HCT116 (cell line): ENCODE results near the gene PRRT3. TPM values are rescaled to one million over a fixed set of nuclear protein-coding genes. Genes with fewer than 3 reads are reported as not detected.

Experiments used
- ATAC-seq: fragments of 200-7000 bp; cut with Tn5 transposase; 2 replicates; pipeline ENCODE4 v1.9.1; 2020; ENCODE audit warnings: mild to moderate bottlenecking, moderate library complexity
- BruUV-seq: library from RNA; stranded (reverse); fragments of 400-500 nt; replicated peaks from 2 replicates; lab custom pipeline; 2021; lab: Mats Ljungman, UMichigan
- CTCF ChIA-PET: fragments of 300-600 bp; sonication (Branson Sonifier 250); formaldehyde crosslinking; loops from one replicate; lab custom pipeline; 2021; ENCODE audit warnings: antibody characterized with exemption; lab: Charles Lee
- POLR2A ChIA-PET: fragments of 300-600, 350-600 bp; sonication (Branson Sonifier 250); formaldehyde crosslinking; loops from one replicate; lab custom pipeline; 2021; ENCODE audit warnings: antibody characterized with exemption; lab: Charles Lee
- RAD21 ChIA-PET, 2 experiments: fragments of 300-600 bp; sonication (Branson Sonifier 250); formaldehyde crosslinking; loops; one replicate each; lab custom pipeline; 2023; ENCODE audit warnings: low total read pairs in 2 of 2; ENCODE audit not compliant: uncharacterized antibody in 2 of 2, unreplicated experiment in 2 of 2, low non-redundant PET in 1 of 2; lab: Charles Lee
- DNase-seq: peaks from one replicate; pipeline ENCODE4 v3.0.0-alpha.2; 2010; ENCODE audit warnings: low read depth, low spot score
- H2AFZ ChIP-seq: fragments of 200-600 bp; shearing (Covaris generic), sonication (generic); 2 replicates; pipeline ENCODE4 v1.6.1; 2017; ENCODE audit warnings: low read depth, mixed run types, mixed read lengths, antibody characterized with exemption, low read length; ENCODE audit not compliant: poor library complexity, severe bottlenecking
- H3K27ac ChIP-seq: 2 replicates; pipeline ENCODE4 v1.5.1; 2012; ENCODE audit warnings: low read depth, low read length
- H3K27me3 ChIP-seq: fragments of 200-600 bp; sonication (generic); 2 replicates; pipeline ENCODE4 v1.6.1; 2016; ENCODE audit warnings: mixed run types, low read length, mixed read lengths; ENCODE audit not compliant: insufficient read depth
- H3K36me3 ChIP-seq, 2 experiments: fragments of 200-500 bp in 1 of 2; fragments of 200-600 bp in 1 of 2; sonication (Bioruptor generic) in 1 of 2; sonication (generic) in 1 of 2; 2 replicates each; pipeline versions ENCODE4 v1.5.1 to v1.6.1; 2014 to 2016; ENCODE audit warnings: low read length in 2 of 2, inconsistent platforms in 1 of 2, mixed read lengths in 1 of 2, mixed run types in 1 of 2; ENCODE audit not compliant: insufficient read depth in 2 of 2, control insufficient read depth in 1 of 2
- H3K4me1 ChIP-seq, 2 experiments: fragments of 200-600 bp in 1 of 2; sonication (generic) in 1 of 2; 2 replicates each; pipeline versions ENCODE4 v1.5.1 to v1.6.1; 2012 to 2017; ENCODE audit warnings: low read length in 2 of 2, inconsistent platforms in 1 of 2, mild to moderate bottlenecking in 1 of 2, mixed read lengths in 1 of 2, mixed run types in 1 of 2, moderate library complexity in 1 of 2; ENCODE audit not compliant: insufficient read depth in 2 of 2, control insufficient read depth in 1 of 2
- H3K4me2 ChIP-seq: fragments of 200-600 bp; sonication (generic); 2 replicates; pipeline ENCODE4 v1.6.1; 2017; ENCODE audit warnings: mixed run types, low read length, mixed read lengths
- H3K4me3 ChIP-seq, 2 experiments: fragments of 200-600 bp in 1 of 2; sonication (generic) in 1 of 2; replicated peaks in 1 of 2; 2 replicates each; pipeline ENCODE4 v1.5.1; 2011 to 2016; ENCODE audit warnings: low read length in 2 of 2, control low read depth in 1 of 2, low read depth in 1 of 2, mild to moderate bottlenecking in 1 of 2, mixed read lengths in 1 of 2, mixed run types in 1 of 2
- H3K79me2 ChIP-seq: fragments of 200-600 bp; sonication (generic); 2 replicates; pipeline ENCODE4 v1.6.1; 2017; ENCODE audit warnings: mild to moderate bottlenecking, mixed run types, low read length, moderate library complexity, mixed read lengths; ENCODE audit not compliant: insufficient read depth
- H3K9ac ChIP-seq: fragments of 200-600 bp; sonication (generic); 2 replicates; pipeline ENCODE4 v1.6.1; 2016; ENCODE audit warnings: low read length, mixed read lengths
- H3K9me2 ChIP-seq: fragments of 200-600 bp; sonication (generic), shearing (Covaris generic); 2 replicates; pipeline ENCODE4 v1.6.1; 2017; ENCODE audit warnings: mixed run types, mild to moderate bottlenecking, moderate library complexity; ENCODE audit not compliant: insufficient read depth
- H3K9me3 ChIP-seq, 2 experiments: fragments of 200-500 bp in 1 of 2; fragments of 200-600 bp in 1 of 2; sonication (Bioruptor generic) in 1 of 2; sonication (generic) in 1 of 2; 2 replicates each; pipeline ENCODE4 v1.6.1; 2014 to 2017; ENCODE audit warnings: low read length in 2 of 2, mixed read lengths in 2 of 2, inconsistent platforms in 1 of 2, low read depth in 1 of 2, mild to moderate bottlenecking in 1 of 2, mixed run types in 1 of 2, moderate library complexity in 1 of 2; ENCODE audit not compliant: control insufficient read depth in 1 of 2, insufficient read depth in 1 of 2
- H4K20me1 ChIP-seq: fragments of 200-600 bp; sonication (generic), shearing (Covaris generic); 2 replicates; pipeline ENCODE4 v1.6.1; 2017; ENCODE audit warnings: mixed run types, mild to moderate bottlenecking, moderate library complexity; ENCODE audit not compliant: insufficient read depth
- CBX3 ChIP-seq: IDR thresholded peaks from 2 replicates; pipeline ENCODE4 v1.6.1; 2012; ENCODE audit warnings: low read depth
- CTCF ChIP-seq, 3 experiments: fragments of 200-600 bp in 1 of 3; sonication (generic) in 1 of 3; IDR thresholded peaks in 2 of 3; conservative IDR thresholded peaks in 1 of 3; 2 replicates each; pipeline ENCODE4 v1.5.1; 2012 to 2017; ENCODE audit warnings: low read depth in 2 of 3, low read length in 2 of 3, antibody characterized with exemption in 1 of 3, borderline replicate concordance in 1 of 3, control low read depth in 1 of 3, mild to moderate bottlenecking in 1 of 3, mixed read lengths in 1 of 3, mixed run types in 1 of 3, moderate library complexity in 1 of 3; ENCODE audit not compliant: insufficient read depth in 1 of 3
- EGR1 ChIP-seq: IDR thresholded peaks from 2 replicates; pipeline ENCODE4 v1.6.1; 2012; ENCODE audit warnings: low read depth
- MAX ChIP-seq: IDR thresholded peaks from 2 replicates; pipeline ENCODE4 v1.6.1; 2012
- POLR2A ChIP-seq: IDR thresholded peaks from 2 replicates; pipeline ENCODE4 v1.7.0; 2011; ENCODE audit warnings: borderline replicate concordance; ENCODE audit not compliant: insufficient read depth, insufficient read length; ENCODE audit errors: extremely low read depth
- POLR2AphosphoS5 ChIP-seq: IDR thresholded peaks from 2 replicates; pipeline ENCODE4 v1.6.1; 2011; ENCODE audit warnings: mild to moderate bottlenecking, low read depth, low read length, moderate library complexity
- RAD21 ChIP-seq: IDR thresholded peaks from 2 replicates; pipeline ENCODE4 v1.6.1; 2012; ENCODE audit warnings: low read depth, mild to moderate bottlenecking
- intact Hi-C: fragments of 100-400 bp; cut with micrococcal nuclease; formaldehyde crosslinking; loops from 2 replicates; pipeline ENCODE4 v1.10.0; 2022
- total RNA-seq: library from RNA; stranded (reverse); gene quantifications from one replicate; pipeline ENCODE4 v1.2.1, GENCODE V29; 2021; ENCODE audit not compliant: unreplicated experiment

PRRT3 gene
- total RNA-seq, 1 experiment from 2014 or later: 0.96 TPM

GRCh38 chr3:9957214-9957613 lies 5.0 kb upstream of the PRRT3 start:
- H3K79me2 ChIP-seq: no peaks in the 10 kb centered on the region
- H3K36me3 ChIP-seq: peaks cover 0 to 7% of the 10 kb centered on the region in 2 experiments; a peak in 1 of 4 replicates
- DNase-seq: no peak
- no peak overlapping the region for H2AFZ ChIP-seq
- no peaks in the 10 kb centered on the region for H3K9me3 ChIP-seq
- H3K9ac ChIP-seq: no peak overlapping the region
- no TSS peak for BruUV-seq
- H3K9me2 ChIP-seq: no peaks in the 10 kb centered on the region
- ChIA-PET POLR2A (no interaction called here), CTCF (interaction anchor here (3.5 kb wide), 1 partner anchor 10 kb away, joined by 22 read pairs; no protein-coding TSS in a partner anchor), RAD21 (no interaction called here)
- peaks cover 12 to 25% of the 10 kb centered on the region in 2 experiments for H3K4me1 ChIP-seq
- H3K27ac ChIP-seq: no peak overlapping the region
- no peak overlapping the region for H3K4me3 ChIP-seq
- ATAC-seq: no peak
- peak; percentile 23 for TF ChIP-seq RAD21
- TF ChIP-seq CTCF (IDR thresholded peaks at IDR 0.05 in 2 of 3, conservative IDR thresholded peaks at IDR 0.05 in 1 of 3; ENCODE audit: borderline replicate concordance in 1 of 3, insufficient read depth in 1 of 3, low read depth in 2 of 3, low read length in 2 of 3): peak in 1 of 3 experiments; percentile 20; a peak in 2 of 6 replicates
- no peak for TF ChIP-seq CBX3
- intact Hi-C loops: no loop called here
- H3K27me3 ChIP-seq: no peaks in the 10 kb centered on the region
- H4K20me1 ChIP-seq: no peaks in the 10 kb centered on the region
- H3K4me2 ChIP-seq: no peak overlapping the region

GRCh38 chr3:9955611-9956352 lies 3.6 kb upstream of the PRRT3 start:
- Histone ChIP-seq H3K79me2 (no peaks in the 10 kb centered on the region), H3K9me3 (no peaks in the 10 kb centered on the region), H3K9ac (no peak overlapping the region), H3K27ac (no peak overlapping the region), H3K4me1 (peaks cover 12 to 25% of the 10 kb centered on the region in 2 experiments), H2AFZ (no peak overlapping the region), H3K4me2 (peak overlapping the region; percentile 38), H3K9me2 (no peaks in the 10 kb centered on the region), H4K20me1 (no peaks in the 10 kb centered on the region), H3K27me3 (no peaks in the 10 kb centered on the region), H3K36me3 (peaks cover 0 to 3% of the 10 kb centered on the region in 2 experiments; a peak in 1 of 4 replicates), H3K4me3 (no peak overlapping the region)
- ChIA-PET RAD21 (no interaction called here), POLR2A (interaction anchor here (1.6 kb wide), 1 partner anchor 9 kb away, joined by 3 read pairs; no protein-coding TSS in a partner anchor), CTCF (interaction anchor here (1.2 to 3.5 kb wide), 2 partner anchors 9 to 240 kb away, joined by 3 to 22 read pairs; no protein-coding TSS in a partner anchor)
- DNase-seq (no peak), ATAC-seq (peak; percentile 56)
- TF ChIP-seq MAX: no peak
- no peak for TF ChIP-seq EGR1
- 0 out of 2 replicates have a peak, but pooled peaks have one; percentile 6 for TF ChIP-seq POLR2AphosphoS5
- TF ChIP-seq POLR2A: no peak
- intact Hi-C loops: no loop called here
- no TSS peak for BruUV-seq
